LNCaP clone FGC (cell line): Measurements from ENCODE around the gene COL23A1.
"Not testable (repeated sequence)": the region's sequence is repeated elsewhere in the genome, so short reads cannot be mapped to it uniquely, and the experiment has no call there.

Experiments used
- DNase-seq: peaks from one replicate; pipeline ENCODE4 v3.0.0-alpha.2; 2011; ENCODE audit warnings: low read depth
- H3K4me3 ChIP-seq: 2 replicates; pipeline ENCODE4 v1.5.1; 2011; ENCODE audit warnings: mild to moderate bottlenecking, low read depth, low read length, control low read depth
- TF ChIP-seq, protein P1 (sequence below): IDR thresholded peaks from 2 replicates; pipeline ENCODE4 v1.5.1; 2012; ENCODE audit warnings: mild to moderate bottlenecking; ENCODE audit not compliant: control insufficient read depth, insufficient read depth; ENCODE audit errors: extremely low read depth

COL23A1 gene

DNA sequence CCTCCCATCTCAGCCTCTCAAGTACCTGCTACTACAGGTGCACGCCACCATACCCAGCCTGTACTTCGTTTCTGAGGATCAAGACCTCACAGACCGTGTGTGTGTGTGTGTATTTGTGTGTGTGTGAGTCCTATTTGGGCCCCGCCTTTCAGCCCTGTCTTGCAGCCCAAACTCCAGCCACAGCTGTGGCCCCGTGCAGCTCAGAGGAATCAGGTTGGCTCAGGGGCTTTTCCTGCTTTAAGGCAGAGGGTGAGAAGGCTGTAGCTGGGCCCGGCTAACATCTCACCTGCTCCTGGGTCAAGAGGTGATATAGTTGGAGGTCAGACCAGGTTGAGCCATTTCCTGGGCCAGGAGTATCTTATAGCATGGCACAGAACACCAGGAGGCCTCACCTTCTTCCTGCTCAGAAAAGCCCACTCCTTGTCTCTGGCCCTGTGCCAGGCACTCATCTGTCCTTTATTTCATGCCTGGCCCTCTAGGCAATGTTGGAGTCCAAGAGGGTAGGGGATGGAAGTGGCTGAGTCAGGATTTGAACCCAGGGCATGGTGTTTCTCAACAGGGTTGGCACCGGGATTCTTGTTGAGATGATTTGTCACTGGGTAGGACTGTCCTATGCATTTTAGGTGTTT is 356.0 kb downstream of the COL23A1 start:
- H3K4me3 ChIP-seq, result no peak overlapping the region
- TF ChIP-seq, protein P1, sequence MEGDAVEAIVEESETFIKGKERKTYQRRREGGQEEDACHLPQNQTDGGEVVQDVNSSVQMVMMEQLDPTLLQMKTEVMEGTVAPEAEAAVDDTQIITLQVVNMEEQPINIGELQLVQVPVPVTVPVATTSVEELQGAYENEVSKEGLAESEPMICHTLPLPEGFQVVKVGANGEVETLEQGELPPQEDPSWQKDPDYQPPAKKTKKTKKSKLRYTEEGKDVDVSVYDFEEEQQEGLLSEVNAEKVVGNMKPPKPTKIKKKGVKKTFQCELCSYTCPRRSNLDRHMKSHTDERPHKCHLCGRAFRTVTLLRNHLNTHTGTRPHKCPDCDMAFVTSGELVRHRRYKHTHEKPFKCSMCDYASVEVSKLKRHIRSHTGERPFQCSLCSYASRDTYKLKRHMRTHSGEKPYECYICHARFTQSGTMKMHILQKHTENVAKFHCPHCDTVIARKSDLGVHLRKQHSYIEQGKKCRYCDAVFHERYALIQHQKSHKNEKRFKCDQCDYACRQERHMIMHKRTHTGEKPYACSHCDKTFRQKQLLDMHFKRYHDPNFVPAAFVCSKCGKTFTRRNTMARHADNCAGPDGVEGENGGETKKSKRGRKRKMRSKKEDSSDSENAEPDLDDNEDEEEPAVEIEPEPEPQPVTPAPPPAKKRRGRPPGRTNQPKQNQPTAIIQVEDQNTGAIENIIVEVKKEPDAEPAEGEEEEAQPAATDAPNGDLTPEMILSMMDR, result no peak
- no peak for DNase-seq

DNA sequence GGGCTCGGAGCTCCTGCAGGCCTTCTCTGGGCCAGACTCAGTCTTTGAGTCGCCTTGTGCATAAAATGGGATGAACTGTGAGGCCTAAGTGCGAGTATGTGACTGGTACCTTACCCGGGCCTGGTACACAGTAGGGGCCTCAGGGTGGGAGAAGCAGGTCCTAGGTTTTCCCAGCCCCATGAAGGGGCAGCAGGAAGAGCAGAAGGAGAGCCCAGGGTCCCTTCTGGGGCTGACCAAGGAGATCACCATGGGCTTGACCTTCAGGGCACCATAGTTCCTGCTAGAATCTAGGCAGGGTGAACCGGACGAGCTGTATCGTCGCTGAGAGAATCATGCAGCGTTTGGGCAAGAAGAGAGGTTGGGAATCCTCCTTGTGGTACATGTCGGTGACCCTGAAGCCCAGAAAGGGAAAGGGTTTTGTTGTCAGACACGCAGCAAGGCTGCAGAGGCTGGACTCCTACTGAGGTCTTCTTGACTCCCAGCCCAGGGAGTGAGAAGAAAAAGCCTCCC is 357.2 kb downstream of the COL23A1 start:
- peak overlapping the region; percentile 91 for H3K4me3 ChIP-seq
- TF ChIP-seq, protein P1, result no peak

DNA sequence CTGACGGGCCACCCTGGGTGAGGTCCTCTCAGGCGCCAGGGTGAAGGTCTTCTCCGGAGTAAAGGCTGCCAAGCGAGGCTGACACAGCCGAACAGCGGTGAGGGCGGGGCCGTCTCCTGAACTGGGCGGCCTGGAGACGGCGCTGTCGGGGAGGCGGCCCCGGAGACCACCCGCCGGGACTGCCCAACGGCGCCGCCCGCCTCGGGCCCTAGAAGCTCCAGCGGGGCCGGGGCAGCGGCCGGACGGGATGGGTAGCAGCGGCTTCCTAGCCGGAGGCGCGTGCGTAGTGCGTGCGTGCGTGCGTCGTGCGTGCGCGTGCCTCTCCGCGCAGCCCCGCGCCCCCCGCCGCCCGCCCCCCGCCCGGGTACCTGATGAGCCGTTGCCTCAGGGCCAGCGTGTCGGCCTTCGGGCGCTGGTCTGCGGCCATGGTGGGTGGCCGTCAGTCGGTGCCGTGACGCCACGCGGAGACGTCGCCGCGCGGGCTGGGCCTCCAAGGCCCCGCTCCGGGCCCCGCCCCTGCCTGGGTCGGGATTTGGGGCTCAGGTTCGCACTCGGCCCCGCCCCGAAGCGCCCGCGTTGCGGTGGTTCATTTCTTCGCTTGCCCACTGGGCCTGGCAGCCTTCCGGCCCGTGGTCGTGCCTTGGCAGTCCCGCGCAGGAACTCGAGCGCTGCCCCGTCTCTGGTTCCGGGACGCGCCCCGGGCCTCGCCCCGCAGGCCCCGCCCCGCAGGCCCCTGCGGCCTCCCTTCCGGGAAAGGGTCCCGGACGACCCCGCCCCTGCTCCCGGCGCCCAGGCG is 357.9 kb downstream of the COL23A1 start, which contains the start of gene PHYKPL:
Gene PHYKPL, minus strand, starts transcription at position 679 of the 796 bp plus-strand sequence. Its CDS starts 252 bp downstream, at position 427.
- H3K4me3 ChIP-seq, result peak within 1 kb of the TSS; percentile 91
- TF ChIP-seq, protein P1, result no peak
- no peak for DNase-seq

More for the DNA sequence above, 357.2 kb downstream of the COL23A1 start:
- DNase-seq, result no peak

DNA sequence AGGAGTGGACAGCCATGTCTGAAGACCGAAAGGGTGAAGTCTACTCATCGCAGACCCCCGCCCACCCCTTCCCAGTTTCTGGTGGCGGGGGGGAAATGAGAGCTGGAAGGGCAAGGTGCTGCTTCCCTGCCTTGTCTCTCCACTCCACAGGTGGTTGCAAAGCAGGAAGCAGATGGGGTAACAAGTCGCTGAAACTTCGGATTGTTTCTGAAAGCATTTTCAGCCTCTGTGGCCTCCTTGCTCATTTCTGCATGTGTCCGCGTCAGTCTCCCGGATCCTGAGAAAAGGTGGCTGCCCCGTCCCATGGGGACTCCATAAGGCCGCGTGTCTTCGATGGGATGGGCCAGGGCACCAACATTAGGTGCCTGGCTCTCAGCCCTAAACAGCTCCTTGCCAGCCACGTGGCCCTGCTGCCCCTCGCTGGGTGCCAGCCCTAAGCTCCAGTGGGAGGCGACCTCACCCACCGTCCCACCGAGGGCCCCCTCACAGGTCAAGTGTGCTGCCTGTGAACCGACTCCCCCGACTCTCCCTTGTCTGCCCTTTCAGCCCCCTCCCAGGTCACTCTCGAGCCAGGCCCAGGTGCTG is 358.6 kb downstream of the COL23A1 start:
- DNase-seq, result no peak
- peak overlapping the region; percentile 91 for H3K4me3 ChIP-seq
- TF ChIP-seq, protein P1, result no peak

DNA sequence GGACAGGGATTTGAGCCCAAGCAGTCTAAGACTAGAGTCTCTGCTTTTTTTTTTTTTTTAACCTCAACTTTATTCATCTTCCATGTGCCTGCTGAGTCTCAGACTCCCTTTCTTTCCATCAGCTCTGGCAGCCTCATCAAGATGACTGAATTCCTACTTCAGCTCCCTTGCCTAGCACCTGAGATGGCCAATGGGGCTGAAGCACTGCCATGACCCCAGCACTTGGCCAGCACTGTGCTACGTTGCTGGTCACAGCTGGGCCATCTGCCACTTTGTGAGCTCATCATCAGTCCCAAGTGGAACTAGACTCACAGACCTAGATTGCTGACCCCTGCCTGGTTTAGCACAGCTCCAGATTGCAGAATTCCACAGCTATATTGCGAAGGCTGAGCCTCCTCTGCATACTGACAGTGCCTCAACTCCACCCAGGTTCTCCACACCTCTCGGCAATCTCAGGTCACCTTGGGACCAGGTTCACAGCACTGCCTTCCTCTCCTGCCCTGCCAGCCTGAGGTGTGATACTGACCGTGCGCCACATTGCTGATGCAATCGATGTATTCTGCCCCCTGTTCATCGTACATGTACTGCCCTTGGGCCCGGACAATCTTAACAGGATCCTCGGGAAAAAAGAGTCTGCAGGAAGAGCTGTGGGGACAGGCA is 359.2 kb downstream of the COL23A1 start:
- DNase-seq, result peak; percentile 79
- H3K4me3 ChIP-seq, result peak overlapping the region; percentile 91
- TF ChIP-seq, protein P1, result no peak

DNA sequence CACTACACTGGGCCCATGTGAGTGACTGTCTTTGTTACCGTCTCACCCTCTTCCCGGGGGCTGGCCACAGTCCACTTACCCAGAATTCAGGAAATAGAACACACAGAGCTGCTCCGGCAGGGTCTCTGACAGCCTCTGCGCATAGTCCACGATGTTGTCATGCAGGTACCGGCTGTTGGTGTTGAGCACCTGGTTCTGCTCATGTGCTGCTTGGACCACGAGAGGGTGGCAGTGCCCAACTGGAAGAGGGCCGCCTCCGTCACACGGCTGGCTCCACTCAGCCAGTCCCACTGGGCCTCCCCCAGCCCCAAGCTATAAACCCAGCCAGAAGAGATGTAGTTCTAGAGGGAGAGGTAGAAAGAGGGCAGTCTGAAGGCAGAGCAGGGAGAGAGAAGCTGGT is 360.3 kb downstream of the COL23A1 start:
- TF ChIP-seq, protein P1, result no peak
- no peak overlapping the region for H3K4me3 ChIP-seq
- DNase-seq, result no peak

DNA sequence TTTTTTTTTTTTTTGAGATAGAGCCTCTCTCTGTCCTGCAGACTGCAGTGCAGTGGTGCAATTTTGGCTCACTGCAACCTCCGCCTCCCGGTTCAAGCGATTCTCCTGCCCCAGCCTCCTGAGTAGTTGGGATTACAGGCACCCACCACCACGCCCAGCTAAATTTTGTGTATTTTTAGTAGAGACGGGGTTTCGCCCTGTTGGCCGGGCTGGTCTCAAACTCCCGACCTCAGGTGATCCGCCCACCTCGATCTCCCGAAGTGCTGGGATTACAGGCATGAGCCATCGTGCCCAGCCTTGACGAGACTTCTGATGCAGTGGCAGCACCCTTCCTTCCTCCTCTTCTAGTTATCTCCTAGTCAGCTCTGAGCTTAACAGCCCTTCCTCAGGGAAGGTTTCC is 361.1 kb downstream of the COL23A1 start:
- H3K4me3 ChIP-seq, DNase-seq: not testable (repeated sequence)
